ENCODE measurements around the gene PIK3C2G. TPM values are rescaled to one million over a fixed set of nuclear protein-coding genes. Genes with fewer than 3 reads are reported as not detected.

PIK3C2G gene
- polyA plus RNA-seq, 2 donors, result 1.8 to 2.1 TPM

DNA sequence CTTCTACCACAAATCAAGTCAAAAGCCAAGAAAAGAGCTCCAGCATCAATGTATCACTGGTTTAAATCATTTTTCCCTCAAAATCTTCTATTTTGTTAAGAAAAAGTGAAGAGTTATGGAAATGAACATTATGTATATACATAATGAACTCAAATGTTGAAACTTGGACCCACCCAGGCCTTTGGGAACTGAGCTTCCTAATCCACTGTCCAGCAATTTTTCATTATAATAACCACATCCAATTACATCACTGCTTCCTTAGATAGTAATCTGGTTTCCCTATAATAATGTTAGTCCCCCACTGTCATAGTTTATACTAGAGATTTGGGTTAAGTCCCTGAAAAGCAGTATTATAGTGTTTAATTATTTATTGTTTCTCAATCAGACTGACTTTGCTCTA lies 170.9 kb downstream of the PIK3C2G start:
- Histone ChIP-seq H3K4me1 (ENCODE audit: control insufficient read depth in 2 of 2, insufficient read depth in 2 of 2, low read length in 1 of 2) (no peaks in the 10 kb centered on the region), H3K4me3 (ENCODE audit: low read depth in 1 of 2, low read length in 2 of 2) (no peak overlapping the region), H3K27me3 (ENCODE audit: control insufficient read depth in 1 of 2, insufficient read depth in 2 of 2, low read length in 2 of 2) (no peaks in the 10 kb centered on the region), H3K27ac (ENCODE audit: low read depth in 2 of 2, low read length in 1 of 2) (no peak overlapping the region), H3K9me3 (ENCODE audit: control insufficient read depth in 2 of 2, insufficient read depth in 1 of 2, low read depth in 1 of 2, low read length in 1 of 2) (no peaks in the 10 kb centered on the region), H3K36me3 (ENCODE audit: control insufficient read depth in 2 of 2, insufficient read depth in 2 of 2, low read length in 1 of 2) (no peaks in the 10 kb centered on the region)

DNA sequence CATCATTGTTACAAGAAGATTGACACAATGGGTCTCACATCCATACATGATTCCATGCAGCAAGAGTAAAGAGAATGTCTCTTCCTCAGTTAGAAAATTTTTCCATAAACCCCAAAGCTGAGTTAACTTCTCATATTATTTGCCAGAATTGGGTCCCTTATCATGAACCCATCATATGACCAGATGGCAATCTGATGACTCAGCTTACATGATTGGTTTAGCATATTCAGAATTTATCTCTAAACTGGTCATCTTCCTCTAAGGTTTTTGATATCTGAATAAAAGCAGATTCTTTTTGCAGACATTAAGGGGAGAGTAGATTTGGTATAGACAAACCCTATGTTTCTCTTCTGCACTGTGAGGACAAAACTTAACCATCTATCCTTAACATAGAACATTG lies 174.9 kb downstream of the PIK3C2G start:
- Histone ChIP-seq H3K27me3 (ENCODE audit: control insufficient read depth in 1 of 2, insufficient read depth in 2 of 2, low read length in 2 of 2) (no peaks in the 10 kb centered on the region), H3K36me3 (ENCODE audit: control insufficient read depth in 2 of 2, insufficient read depth in 2 of 2, low read length in 1 of 2) (no peaks in the 10 kb centered on the region), H3K4me3 (ENCODE audit: low read depth in 1 of 2, low read length in 2 of 2) (no peak overlapping the region), H3K4me1 (ENCODE audit: control insufficient read depth in 2 of 2, insufficient read depth in 2 of 2, low read length in 1 of 2) (no peaks in the 10 kb centered on the region), H3K27ac (ENCODE audit: low read depth in 2 of 2, low read length in 1 of 2) (no peak overlapping the region), H3K9me3 (ENCODE audit: control insufficient read depth in 2 of 2, insufficient read depth in 1 of 2, low read depth in 1 of 2, low read length in 1 of 2) (no peaks in the 10 kb centered on the region)

GRCh38 chr12:18439541-18439940 lies 178.2 kb downstream of the PIK3C2G start:
- Histone ChIP-seq H3K27me3 (ENCODE audit: control insufficient read depth in 1 of 2, insufficient read depth in 2 of 2, low read length in 2 of 2) (no peaks in the 10 kb centered on the region), H3K27ac (ENCODE audit: low read depth in 2 of 2, low read length in 1 of 2) (no peak overlapping the region), H3K36me3 (ENCODE audit: control insufficient read depth in 2 of 2, insufficient read depth in 2 of 2, low read length in 1 of 2) (no peaks in the 10 kb centered on the region), H3K4me3 (ENCODE audit: low read depth in 1 of 2, low read length in 2 of 2) (no peak overlapping the region), H3K9me3 (ENCODE audit: control insufficient read depth in 2 of 2, insufficient read depth in 1 of 2, low read depth in 1 of 2, low read length in 1 of 2) (no peaks in the 10 kb centered on the region), H3K4me1 (ENCODE audit: control insufficient read depth in 2 of 2, insufficient read depth in 2 of 2, low read length in 1 of 2) (no peaks in the 10 kb centered on the region)
- WGBS, 2 donors, result 68 to 72% methylated on average over 3 of the region's 3 CpGs

- Histone ChIP-seq H3K27me3 (ENCODE audit: control insufficient read depth in 1 of 2, insufficient read depth in 2 of 2, low read length in 2 of 2) (no peaks in the 10 kb centered on the region), H3K4me1 (ENCODE audit: control insufficient read depth in 2 of 2, insufficient read depth in 2 of 2, low read length in 1 of 2) (no peaks in the 10 kb centered on the region), H3K36me3 (ENCODE audit: control insufficient read depth in 2 of 2, insufficient read depth in 2 of 2, low read length in 1 of 2) (no peaks in the 10 kb centered on the region), H3K4me3 (ENCODE audit: low read depth in 1 of 2, low read length in 2 of 2) (no peak overlapping the region), H3K9me3 (ENCODE audit: control insufficient read depth in 2 of 2, insufficient read depth in 1 of 2, low read depth in 1 of 2, low read length in 1 of 2) (no peaks in the 10 kb centered on the region), H3K27ac (ENCODE audit: low read depth in 2 of 2, low read length in 1 of 2) (no peak overlapping the region)
- 54 to 55% methylated on average over 5 of the region's 5 CpGs for WGBS, 2 donors
These were observed 182.6 kb downstream of the PIK3C2G start for GRCh38 chr12:18443768-18444437.

GRCh38 chr12:18446061-18446644 lies 184.8 kb downstream of the PIK3C2G start:
- no peak overlapping the region for H3K27ac ChIP-seq (ENCODE audit: low read depth in 2 of 2, low read length in 1 of 2)
- no peaks in the 10 kb centered on the region for H3K27me3 ChIP-seq (ENCODE audit: control insufficient read depth in 1 of 2, insufficient read depth in 2 of 2, low read length in 2 of 2)
- H3K9me3 ChIP-seq (ENCODE audit: control insufficient read depth in 2 of 2, insufficient read depth in 1 of 2, low read depth in 1 of 2, low read length in 1 of 2), result no peaks in the 10 kb centered on the region
- no peaks in the 10 kb centered on the region for H3K4me1 ChIP-seq (ENCODE audit: control insufficient read depth in 2 of 2, insufficient read depth in 2 of 2, low read length in 1 of 2)
- H3K4me3 ChIP-seq (ENCODE audit: low read depth in 1 of 2, low read length in 2 of 2), result no peak overlapping the region
- 62 to 69% methylated on average over 3 of the region's 3 CpGs for WGBS, 2 donors
- no peaks in the 10 kb centered on the region for H3K36me3 ChIP-seq (ENCODE audit: control insufficient read depth in 2 of 2, insufficient read depth in 2 of 2, low read length in 1 of 2)

GRCh38 chr12:18454330-18454729 lies 193.0 kb downstream of the PIK3C2G start:
- no peak overlapping the region for H3K4me3 ChIP-seq (ENCODE audit: low read depth in 1 of 2, low read length in 2 of 2)

DNA sequence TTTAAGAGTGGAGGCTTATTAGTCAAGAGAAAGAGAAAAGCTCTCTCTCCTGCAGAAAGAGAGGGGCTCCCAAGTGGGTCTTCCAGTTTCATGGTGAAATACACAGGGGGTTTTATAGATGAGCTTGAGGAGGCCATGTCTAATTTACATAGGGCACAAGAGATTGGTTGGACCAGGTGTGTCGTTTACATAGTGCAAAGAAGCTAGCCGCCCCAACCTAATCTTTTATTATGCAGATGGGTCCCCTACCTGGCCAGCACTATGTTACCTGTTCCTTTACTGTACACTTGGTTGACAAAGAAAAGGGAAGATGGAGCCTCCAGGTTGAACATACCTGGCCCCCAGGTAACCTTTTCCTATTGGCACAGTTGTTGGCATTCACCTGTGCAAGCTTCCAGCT lies 195.0 kb downstream of the PIK3C2G start:
- WGBS, 2 donors, result 91 to 92% methylated on average over 2 of the region's 2 CpGs
- H3K36me3 ChIP-seq (ENCODE audit: control insufficient read depth in 2 of 2, insufficient read depth in 2 of 2, low read length in 1 of 2), result no peaks in the 10 kb centered on the region
- H3K27ac ChIP-seq (ENCODE audit: low read depth in 2 of 2, low read length in 1 of 2), result no peak overlapping the region
- H3K9me3 ChIP-seq (ENCODE audit: control insufficient read depth in 2 of 2, insufficient read depth in 1 of 2, low read depth in 1 of 2, low read length in 1 of 2), result no peaks in the 10 kb centered on the region
- H3K4me1 ChIP-seq (ENCODE audit: control insufficient read depth in 2 of 2, insufficient read depth in 2 of 2, low read length in 1 of 2), result no peaks in the 10 kb centered on the region
- H3K4me3 ChIP-seq (ENCODE audit: low read depth in 1 of 2, low read length in 2 of 2), result no peak overlapping the region
- no peaks in the 10 kb centered on the region for H3K27me3 ChIP-seq (ENCODE audit: control insufficient read depth in 1 of 2, insufficient read depth in 2 of 2, low read length in 2 of 2)

More at GRCh38 chr12:18454330-18454729, 193.0 kb downstream of the PIK3C2G start:
- no peaks in the 10 kb centered on the region for H3K27me3 ChIP-seq (ENCODE audit: control insufficient read depth in 1 of 2, insufficient read depth in 2 of 2, low read length in 2 of 2)
- no peaks in the 10 kb centered on the region for H3K4me1 ChIP-seq (ENCODE audit: control insufficient read depth in 2 of 2, insufficient read depth in 2 of 2, low read length in 1 of 2)
- H3K36me3 ChIP-seq (ENCODE audit: control insufficient read depth in 2 of 2, insufficient read depth in 2 of 2, low read length in 1 of 2), result no peaks in the 10 kb centered on the region
- no peak overlapping the region for H3K27ac ChIP-seq (ENCODE audit: low read depth in 2 of 2, low read length in 1 of 2)
- 36 to 71% methylated on average over 1 of the region's 1 CpG for WGBS, 2 donors
- no peaks in the 10 kb centered on the region for H3K9me3 ChIP-seq (ENCODE audit: control insufficient read depth in 2 of 2, insufficient read depth in 1 of 2, low read depth in 1 of 2, low read length in 1 of 2)

- Histone ChIP-seq H3K36me3 (ENCODE audit: control insufficient read depth in 2 of 2, insufficient read depth in 2 of 2, low read length in 1 of 2) (no peaks in the 10 kb centered on the region), H3K4me3 (ENCODE audit: low read depth in 1 of 2, low read length in 2 of 2) (no peak overlapping the region), H3K9me3 (ENCODE audit: control insufficient read depth in 2 of 2, insufficient read depth in 1 of 2, low read depth in 1 of 2, low read length in 1 of 2) (no peaks in the 10 kb centered on the region), H3K4me1 (ENCODE audit: control insufficient read depth in 2 of 2, insufficient read depth in 2 of 2, low read length in 1 of 2) (no peaks in the 10 kb centered on the region), H3K27me3 (ENCODE audit: control insufficient read depth in 1 of 2, insufficient read depth in 2 of 2, low read length in 2 of 2) (no peaks in the 10 kb centered on the region), H3K27ac (ENCODE audit: low read depth in 2 of 2, low read length in 1 of 2) (no peak overlapping the region)
- WGBS, 2 donors, result 77% methylated on average over 1 of the region's 1 CpG
These were observed 196.0 kb downstream of the PIK3C2G start for GRCh38 chr12:18457362-18457761.

DNA sequence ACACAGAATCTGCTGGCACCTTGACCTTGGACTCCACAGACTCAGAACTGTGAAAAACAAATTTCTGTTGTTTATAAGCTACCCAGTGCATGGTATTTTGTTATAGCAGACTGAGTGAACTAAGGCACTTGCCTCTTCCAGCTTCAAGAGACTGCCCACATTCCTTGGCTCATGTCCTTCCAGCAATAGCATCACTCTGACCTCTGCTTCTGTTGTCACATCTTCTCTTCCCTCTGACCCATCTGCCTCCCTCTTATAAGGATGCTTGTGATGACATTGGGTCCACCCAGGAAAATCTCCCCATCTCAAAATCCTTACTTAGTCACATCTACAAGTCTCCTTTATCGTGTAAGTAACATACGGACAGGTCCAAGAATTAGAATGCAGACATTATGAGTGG lies 200.4 kb downstream of the PIK3C2G start:
- Histone ChIP-seq H3K4me3 (ENCODE audit: low read depth in 1 of 2, low read length in 2 of 2) (no peak overlapping the region), H3K27me3 (ENCODE audit: control insufficient read depth in 1 of 2, insufficient read depth in 2 of 2, low read length in 2 of 2) (no peaks in the 10 kb centered on the region), H3K36me3 (ENCODE audit: control insufficient read depth in 2 of 2, insufficient read depth in 2 of 2, low read length in 1 of 2) (no peaks in the 10 kb centered on the region), H3K9me3 (ENCODE audit: control insufficient read depth in 2 of 2, insufficient read depth in 1 of 2, low read depth in 1 of 2, low read length in 1 of 2) (no peaks in the 10 kb centered on the region), H3K27ac (ENCODE audit: low read depth in 2 of 2, low read length in 1 of 2) (no peak overlapping the region), H3K4me1 (ENCODE audit: control insufficient read depth in 2 of 2, insufficient read depth in 2 of 2, low read length in 1 of 2) (no peaks in the 10 kb centered on the region)
- WGBS, 2 donors, result 64 to 86% methylated on average over 2 of the region's 2 CpGs

GRCh38 chr12:18462442-18462841 lies 201.1 kb downstream of the PIK3C2G start:
- WGBS, 2 donors, result 6 to 18% methylated on average over 3 of the region's 3 CpGs
- no peaks in the 10 kb centered on the region for H3K36me3 ChIP-seq (ENCODE audit: control insufficient read depth in 2 of 2, insufficient read depth in 2 of 2, low read length in 1 of 2)
- H3K27ac ChIP-seq (ENCODE audit: low read depth in 2 of 2, low read length in 1 of 2), result no peak overlapping the region

More at GRCh38 chr12:18462442-18462841, 201.1 kb downstream of the PIK3C2G start:
- Histone ChIP-seq H3K27me3 (ENCODE audit: control insufficient read depth in 1 of 2, insufficient read depth in 2 of 2, low read length in 2 of 2) (no peaks in the 10 kb centered on the region), H3K4me1 (ENCODE audit: control insufficient read depth in 2 of 2, insufficient read depth in 2 of 2, low read length in 1 of 2) (no peaks in the 10 kb centered on the region), H3K9me3 (ENCODE audit: control insufficient read depth in 2 of 2, insufficient read depth in 1 of 2, low read depth in 1 of 2, low read length in 1 of 2) (no peaks in the 10 kb centered on the region), H3K4me3 (ENCODE audit: low read depth in 1 of 2, low read length in 2 of 2) (no peak overlapping the region)
